Breast epithelium (tissue), 3 donors: ENCODE measurements around the gene CHN1.

Experiments
- POLR2A ChIP-seq: fragments of 450-650 bp; IDR thresholded peaks from one replicate; pipeline ENCODE4 v1.6.1; 2016; ENCODE audit warnings: antibody characterized with exemption, mild to moderate bottlenecking, moderate library complexity
- POLR2AphosphoS5 ChIP-seq, 3 donors: sonication (generic); formaldehyde crosslinking; IDR thresholded peaks; one replicate each; pipeline ENCODE4 v1.6.1; 2017; ENCODE audit warnings: antibody characterized with exemption in 3 of 3
- TF ChIP-seq, protein P1 (sequence below), 3 donors: fragments of 450-650 bp; IDR thresholded peaks; one replicate each; pipeline ENCODE4 v1.5.1; 2016 to 2017; ENCODE audit warnings: antibody characterized with exemption in 3 of 3, mild to moderate bottlenecking in 3 of 3, moderate library complexity in 3 of 3

DNA sequence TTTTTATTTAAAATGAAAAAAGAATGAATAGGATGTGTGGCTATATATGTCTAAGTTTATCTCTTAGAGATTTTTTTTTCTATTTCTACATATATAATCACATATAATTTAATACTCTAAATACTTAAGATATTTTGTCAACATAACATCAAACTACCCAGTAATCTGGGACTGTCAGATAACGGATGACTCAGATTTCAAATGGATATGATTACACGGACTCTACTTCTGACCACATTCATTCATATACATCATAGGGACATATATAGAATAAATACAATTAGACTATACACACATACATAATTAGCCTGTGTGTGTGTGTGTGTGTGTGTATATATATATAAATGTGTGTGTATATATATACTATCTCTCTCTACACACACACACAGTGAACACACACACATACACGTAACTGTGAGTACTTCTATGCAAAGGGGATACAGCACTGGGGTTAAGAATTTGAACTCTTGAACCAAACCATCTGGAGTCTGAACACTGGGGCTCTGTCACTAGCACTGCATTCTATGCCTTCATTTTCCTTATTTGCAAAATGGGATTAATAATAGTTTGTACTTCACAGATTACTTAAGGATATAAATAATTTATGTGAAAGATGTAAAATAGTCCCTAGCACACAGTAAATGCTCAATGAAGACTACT is 59.5 kb downstream of the CHN1 start:
- TF ChIP-seq, protein P1, sequence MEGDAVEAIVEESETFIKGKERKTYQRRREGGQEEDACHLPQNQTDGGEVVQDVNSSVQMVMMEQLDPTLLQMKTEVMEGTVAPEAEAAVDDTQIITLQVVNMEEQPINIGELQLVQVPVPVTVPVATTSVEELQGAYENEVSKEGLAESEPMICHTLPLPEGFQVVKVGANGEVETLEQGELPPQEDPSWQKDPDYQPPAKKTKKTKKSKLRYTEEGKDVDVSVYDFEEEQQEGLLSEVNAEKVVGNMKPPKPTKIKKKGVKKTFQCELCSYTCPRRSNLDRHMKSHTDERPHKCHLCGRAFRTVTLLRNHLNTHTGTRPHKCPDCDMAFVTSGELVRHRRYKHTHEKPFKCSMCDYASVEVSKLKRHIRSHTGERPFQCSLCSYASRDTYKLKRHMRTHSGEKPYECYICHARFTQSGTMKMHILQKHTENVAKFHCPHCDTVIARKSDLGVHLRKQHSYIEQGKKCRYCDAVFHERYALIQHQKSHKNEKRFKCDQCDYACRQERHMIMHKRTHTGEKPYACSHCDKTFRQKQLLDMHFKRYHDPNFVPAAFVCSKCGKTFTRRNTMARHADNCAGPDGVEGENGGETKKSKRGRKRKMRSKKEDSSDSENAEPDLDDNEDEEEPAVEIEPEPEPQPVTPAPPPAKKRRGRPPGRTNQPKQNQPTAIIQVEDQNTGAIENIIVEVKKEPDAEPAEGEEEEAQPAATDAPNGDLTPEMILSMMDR (IDR thresholded peaks at IDR 0.05) = no peak
- TF ChIP-seq POLR2A = no peak
- no peak for TF ChIP-seq POLR2AphosphoS5 (IDR thresholded peaks at IDR 0.05)
